HG03520 (cell line): ENCODE measurements around the gene PDE11A.
"Not testable (repeated sequence)": the region's sequence is repeated elsewhere in the genome, so short reads cannot be mapped to it uniquely, and the experiment has no call there.

ENCODE experiments used
- ATAC-seq: cut with Tn5 transposase; IDR thresholded peaks from one replicate; pipeline ENCODE4 v1.9.1; 2021; ENCODE audit warnings: mild to moderate bottlenecking, moderate library complexity; ENCODE audit not compliant: unreplicated experiment

The PDE11A gene

DNA sequence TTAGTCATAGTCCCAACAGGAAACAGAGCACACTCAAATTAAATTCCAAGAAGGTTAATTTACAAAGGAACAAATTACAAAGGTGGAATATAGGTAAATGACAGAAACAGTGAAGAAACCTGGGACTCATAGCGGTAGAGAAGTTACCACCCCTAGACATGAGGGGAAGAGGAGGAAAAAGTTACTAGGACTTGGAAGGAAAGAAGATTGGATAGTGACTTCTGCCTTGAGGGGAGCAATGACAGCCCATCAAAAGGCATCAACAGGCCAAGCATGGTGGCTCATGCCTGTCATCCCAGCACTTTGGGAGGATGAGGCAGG is 2.4 kb upstream of the PDE11A start:
- no peak for ATAC-seq

DNA sequence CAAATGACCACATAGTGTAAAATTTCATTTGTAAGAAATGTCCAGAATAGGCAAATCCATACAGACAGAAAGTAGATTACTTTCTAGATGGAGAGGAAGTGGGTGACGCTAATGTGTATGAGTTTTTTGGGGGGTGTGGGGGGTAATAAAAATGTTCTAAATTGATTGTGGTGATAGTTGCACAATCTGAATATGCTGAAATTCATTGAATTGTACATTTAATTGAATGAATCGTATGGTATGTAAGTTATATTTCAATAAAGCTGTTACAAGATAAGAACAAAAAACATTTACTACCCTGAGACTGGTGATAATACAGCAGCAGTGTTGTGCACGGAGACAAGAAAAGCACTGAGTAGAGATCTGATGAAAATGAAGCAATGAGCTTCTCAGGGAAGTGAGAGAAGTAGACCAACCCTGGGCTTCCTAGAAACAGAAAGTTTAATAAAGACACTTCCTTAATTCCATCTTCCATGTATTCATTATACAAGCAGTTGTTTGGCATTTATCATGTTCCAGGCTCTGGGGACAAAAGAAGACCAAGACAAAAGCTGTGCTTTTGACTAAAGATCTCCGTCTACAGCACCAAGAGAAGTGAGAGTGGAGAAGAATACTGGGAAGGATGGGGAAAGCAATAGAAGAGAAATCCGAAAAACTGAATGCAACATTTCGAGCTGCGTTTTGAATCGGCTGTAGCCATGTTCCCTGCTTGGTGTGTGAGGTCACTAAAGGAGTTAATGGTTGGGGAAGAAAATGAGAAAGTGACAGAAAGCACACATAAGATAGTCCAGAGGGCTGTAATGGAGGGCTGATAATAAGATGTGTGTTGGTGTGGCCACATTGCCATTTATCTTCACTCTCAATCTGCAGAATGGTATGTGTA is 1.8 kb upstream of the PDE11A start:
- no peak for ATAC-seq

DNA sequence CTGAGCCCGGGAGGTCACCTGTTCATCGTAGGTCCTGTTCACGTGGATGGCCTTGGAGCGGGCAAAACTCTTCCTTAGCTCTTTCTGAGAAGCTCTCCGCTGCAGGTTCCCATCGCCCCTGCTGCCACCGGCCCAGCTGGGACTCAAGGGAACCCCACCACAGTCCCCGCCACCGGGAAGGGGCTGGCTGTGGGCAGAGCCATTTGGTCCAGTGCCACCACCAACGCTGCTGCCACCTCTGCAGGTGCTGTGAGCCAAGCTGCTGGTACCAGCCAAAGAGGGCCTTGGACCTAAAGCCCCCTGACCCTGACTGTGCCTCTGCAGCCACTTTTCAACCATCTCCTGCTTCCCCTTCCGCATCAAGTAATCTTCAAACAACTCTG is 586 bp downstream of the PDE11A start:
- no peak for ATAC-seq

DNA sequence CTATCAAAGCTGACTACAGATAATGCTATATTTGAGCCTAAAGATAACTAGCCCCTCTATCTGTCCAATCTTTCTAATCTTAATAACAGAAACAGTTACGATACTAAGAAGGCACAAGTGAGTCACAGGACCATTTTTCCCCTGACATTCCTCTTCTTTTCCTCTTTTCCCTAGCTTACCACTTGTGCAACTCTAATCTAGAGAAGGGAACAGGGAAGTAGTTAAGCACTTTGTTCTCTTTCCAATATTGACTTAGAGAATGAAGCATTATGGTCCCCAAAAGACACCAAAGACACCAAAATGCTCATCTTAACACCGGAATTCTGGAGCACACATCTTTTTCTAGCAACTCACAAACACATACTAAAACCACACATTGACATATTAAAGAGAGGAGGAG is 1.8 kb downstream of the PDE11A start:
- no peak for ATAC-seq

DNA sequence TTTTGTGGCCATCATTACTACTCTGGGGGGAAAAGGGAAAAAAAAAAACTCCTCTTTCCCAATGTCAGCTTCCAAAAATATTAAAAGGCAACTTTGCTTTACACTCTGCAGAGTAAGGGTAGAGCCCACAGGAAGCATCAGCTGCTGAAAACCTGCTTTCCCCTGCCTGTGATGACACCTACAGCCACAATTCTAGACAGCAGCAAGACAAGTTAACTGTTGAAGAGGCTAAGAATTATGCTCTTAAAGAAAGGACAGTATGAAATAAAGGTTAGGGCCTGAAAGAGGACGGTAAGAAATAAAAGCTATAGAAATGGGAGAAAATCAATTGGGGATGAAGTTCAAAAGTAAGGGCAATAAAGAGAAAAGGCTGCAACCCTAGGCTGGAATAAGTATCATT is 3.0 kb downstream of the PDE11A start:
- no peak for ATAC-seq

DNA sequence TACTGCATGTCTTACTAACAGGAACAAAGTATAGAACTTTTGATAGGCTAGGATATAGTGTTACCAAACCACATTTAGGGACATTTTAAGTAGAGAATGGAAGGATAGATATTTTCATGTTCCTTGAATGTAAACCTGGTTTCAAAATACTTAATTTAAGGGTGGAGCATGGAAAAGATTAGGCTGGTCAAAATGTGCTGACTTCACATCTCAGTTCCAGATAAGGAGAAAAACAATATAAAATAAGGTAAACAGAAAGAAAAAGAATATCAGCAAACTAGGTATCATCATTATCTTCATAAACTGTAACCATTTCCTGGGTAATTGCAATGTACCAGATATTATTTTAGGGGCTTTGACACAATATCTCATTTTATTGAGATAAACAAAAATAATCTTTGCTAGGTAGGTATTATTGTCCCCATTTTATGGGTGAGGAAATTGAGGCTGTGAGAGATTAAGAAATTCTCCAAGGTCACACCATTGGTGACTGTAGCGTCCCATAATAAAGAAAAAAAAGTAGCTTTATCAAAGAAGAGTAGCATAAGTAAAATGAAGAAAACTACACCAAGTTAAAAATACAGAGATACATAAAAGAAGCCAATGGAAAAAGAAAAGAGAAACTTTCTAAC is 3.6 kb downstream of the PDE11A start:
- no peak for ATAC-seq

DNA sequence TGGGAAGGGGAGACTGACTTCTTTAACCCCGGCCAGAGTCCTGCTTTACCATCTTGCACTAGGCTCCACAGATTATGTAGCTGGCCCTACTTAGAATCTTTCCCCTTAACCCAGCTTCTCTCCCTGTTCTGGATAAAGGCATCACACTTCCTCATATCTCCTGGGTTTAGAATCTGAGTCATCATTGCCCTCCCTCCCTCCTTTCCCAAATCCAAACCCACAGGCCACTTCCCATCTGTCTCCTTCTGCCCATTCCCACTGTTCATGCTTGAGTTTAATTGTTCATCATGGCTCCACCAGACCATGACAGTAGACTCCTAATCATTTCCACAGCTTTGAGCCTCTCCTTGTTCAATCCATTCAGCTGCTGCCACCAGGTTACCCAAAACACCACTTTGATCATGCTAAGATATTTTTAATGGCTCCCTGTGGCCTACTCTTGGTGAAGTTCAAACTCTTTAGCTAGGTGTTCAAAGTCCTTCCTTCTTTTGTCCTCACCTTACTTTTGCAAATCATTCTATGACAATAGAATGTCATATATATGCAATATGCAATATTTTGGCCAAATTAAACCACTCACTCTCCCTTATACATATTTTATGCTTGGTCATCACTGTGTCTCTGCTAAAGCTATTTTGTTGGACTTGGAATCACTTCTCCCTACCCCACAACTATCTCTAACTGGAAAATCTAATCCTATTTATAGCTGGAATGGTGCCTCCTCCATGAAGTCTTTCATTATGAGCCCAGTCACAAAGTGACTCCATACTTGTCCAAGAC is 5.5 kb downstream of the PDE11A start:
- no peak for ATAC-seq

DNA sequence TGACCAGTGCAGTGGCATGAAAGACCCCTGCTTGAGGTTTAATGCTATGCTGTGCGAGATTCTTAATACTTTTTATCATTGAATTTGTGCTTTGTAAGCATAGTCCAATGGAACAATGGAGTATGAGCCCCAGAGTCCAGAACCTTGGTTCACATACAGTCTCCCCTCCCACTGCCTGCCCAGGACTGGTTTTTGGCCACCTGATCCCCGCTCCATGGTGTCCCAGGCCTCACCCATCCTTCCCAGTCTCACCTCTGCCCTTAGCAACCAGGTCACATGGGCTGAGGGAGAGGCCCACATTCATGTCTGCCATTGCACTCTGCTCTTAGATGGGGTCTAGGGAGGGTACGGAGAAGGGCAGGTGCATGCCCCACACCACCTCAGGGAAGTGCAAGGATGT is 6.3 kb downstream of the PDE11A start:
- ATAC-seq: no peak

DNA sequence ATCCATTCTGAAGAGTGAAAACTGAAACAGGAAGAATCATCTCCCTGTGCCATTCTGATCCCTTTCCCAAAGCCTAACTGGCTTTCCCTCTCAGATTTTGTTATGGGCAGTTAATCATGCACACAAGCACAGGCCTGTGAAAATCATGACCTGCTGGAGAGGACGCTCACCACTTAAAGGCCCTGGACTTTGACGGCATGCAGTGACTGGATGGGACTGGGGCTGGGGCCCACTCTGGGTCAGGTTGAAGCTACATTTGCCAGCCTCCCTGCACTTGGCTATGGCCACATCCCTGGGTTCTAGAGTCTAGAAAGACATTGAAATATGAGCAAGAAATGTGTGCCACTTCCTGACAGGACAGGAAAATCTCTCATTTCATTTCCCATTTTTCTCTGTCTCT is 12.9 kb downstream of the PDE11A start:
- ATAC-seq: no peak

DNA sequence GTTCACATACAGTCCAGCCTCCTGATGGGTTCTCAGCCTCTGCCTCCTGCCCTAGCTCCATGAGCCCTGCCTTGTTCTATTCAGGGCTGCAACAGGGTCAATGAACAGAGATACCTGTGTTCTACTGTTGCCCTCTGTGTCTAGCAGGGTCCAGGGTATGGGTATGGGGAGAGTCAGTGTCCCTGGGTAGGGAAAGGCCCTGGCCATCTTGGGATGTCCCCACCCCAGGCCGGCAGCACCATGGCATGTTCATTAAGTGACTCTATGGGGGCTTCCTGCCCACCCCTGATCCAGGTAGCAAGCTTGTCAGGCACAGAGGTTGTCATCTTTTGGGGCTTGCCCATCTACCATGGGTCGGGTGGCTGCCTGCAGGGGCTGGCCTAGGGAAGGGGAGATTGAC is 13.5 kb downstream of the PDE11A start:
- ATAC-seq: no peak

DNA sequence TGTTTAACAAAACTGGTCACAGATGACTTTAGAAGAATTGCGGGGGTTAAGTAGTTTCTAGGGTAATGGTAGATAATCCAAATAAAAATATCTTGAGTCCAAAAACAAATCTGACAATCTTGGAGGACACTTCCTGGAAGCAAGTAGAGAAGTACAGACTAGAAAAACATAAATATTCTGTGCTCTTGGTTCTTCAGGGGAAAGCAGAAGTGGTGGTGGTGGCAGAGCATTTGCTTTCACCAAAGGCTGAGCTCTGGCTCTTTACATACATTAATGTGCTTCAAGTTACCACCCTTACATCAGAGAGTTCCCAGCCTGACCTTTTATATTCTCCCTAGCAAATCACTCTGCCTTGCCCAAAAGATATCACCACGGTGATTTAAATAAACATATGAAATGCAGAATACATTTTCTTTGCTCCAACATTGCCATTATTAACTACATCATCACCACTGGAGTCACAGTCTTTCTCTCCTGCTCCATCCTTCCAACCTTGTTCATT is 15.3 kb downstream of the PDE11A start:
- no peak for ATAC-seq

DNA sequence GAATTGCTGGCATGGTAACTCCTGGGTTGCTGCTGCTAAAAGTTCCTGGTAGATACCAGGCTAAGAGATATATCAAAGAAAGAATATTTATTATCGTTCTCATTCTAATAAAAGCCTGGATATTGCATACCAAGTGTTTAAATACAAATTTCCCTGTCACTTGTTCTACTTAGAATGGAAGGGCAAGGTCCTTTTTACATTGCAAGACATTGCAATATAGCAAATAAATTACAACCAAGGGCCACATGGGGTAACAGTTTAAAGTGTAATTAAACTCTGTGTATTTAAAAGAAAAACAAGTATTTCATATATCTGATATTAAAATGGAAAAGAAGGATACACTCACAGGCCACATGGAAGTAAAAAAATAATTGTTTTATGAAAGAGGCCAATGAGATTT is 16.2 kb downstream of the PDE11A start:
- ATAC-seq: no peak

DNA sequence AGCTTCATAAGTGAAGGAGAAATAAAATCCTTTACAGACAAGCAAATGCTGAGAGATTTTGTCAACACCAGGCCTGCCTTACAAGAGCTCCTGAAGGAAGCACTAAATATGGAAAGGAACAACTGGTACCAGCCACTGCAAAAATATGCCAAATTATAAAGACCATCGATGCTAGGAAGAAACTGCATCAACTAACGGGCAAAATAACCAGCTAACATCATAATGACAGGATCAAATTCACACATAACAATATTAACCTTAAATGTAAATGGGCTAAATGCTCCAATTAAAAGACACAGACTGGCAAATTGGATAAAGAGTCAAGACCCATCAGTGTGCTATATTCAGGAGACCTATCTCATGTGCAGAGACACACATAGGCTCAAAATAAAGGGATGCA is 21.3 kb downstream of the PDE11A start:
- ATAC-seq: not testable (repeated sequence)

DNA sequence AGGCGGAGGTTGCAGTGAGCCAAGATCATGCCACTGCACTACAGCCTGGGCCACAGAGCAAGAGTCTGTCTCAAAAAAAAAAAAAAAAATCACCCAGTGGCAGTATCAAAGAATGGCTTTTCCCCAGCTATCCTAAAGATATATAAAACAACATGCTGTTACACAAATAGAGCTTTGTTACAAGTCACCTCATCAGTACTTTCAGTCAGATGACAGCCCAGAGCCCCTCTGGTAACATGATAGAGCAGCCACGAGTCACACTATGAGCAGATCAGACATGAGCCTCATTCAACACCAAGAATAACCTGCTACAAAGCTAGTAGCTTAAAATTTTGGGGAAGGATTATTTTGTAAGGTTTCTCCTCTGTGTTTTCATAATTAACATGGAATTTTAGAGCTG is 25.2 kb downstream of the PDE11A start:
- ATAC-seq: no peak

DNA sequence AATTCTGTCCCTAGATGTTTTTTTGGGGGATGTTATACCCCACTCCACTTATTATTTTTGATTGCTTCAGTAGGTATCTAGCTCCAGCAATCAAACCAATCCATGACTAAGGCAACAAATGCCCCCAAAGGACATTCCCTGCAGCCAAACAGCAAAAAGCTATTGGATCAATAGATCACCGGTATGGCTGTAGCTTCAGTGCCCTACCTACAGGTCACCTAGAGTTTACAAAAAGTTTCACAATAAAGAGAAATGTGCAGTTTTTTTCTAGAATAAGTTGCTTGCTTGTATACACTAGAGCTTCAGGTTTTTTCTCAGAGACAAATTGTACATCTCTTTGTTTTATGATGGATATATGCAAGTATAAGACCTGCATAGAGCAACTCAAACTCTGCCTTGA is 27.7 kb downstream of the PDE11A start:
- ATAC-seq: no peak

DNA sequence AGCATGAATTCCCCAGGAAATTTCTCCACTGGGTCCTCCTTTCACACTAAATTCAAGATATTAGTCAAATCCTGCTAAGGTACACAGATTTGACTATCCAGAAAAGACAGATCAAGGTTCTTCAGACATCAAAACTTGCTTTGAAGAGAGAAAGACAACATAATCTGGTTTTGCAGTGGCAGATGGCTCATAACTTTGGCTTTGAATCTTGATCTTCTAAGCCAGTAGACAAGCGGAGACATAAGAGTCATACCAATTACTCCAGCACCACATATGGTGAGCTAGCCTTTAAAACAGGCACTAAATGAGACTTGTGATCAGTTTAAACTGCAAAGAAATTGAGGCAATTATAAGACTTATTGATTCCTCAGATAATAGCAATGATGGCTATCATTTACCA is 29.3 kb downstream of the PDE11A start:
- no peak for ATAC-seq

DNA sequence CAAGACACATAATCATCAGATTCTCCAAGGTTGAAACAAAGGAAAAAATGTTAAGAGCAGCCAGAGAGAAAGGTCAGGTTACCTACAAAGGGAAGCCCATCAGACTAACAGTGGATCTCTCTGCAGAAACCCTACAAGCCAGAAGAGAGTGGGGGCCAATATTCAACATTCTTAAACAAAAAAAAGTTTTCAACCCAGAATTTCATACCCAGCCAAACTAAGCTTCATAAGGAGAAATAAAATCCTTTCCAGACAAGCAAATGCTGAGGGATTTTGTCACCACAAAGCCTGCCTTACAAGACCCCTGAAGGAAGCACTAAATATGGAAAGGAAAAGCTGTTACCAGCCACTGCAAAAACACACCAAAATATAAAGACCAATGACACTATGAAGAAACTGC is 39.0 kb downstream of the PDE11A start:
- not testable (repeated sequence) for ATAC-seq

DNA sequence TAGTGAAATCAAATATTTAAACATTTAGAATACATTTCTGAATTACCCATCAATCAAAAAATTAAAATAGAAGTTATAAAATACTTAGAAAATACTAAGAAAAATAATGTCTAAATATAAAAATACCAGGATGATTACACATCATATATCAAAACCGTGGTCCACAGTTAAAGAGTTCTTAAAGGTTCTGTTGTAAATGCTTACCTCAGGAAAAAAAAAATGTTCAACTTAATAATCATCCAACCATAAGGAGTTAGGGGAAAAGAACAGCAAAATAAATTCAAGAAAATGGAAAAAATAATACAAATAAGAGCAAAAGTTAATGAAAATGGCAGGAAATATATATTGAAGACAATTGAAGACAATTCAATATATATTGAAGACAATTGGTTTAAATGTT is 43.2 kb downstream of the PDE11A start:
- no peak for ATAC-seq

DNA sequence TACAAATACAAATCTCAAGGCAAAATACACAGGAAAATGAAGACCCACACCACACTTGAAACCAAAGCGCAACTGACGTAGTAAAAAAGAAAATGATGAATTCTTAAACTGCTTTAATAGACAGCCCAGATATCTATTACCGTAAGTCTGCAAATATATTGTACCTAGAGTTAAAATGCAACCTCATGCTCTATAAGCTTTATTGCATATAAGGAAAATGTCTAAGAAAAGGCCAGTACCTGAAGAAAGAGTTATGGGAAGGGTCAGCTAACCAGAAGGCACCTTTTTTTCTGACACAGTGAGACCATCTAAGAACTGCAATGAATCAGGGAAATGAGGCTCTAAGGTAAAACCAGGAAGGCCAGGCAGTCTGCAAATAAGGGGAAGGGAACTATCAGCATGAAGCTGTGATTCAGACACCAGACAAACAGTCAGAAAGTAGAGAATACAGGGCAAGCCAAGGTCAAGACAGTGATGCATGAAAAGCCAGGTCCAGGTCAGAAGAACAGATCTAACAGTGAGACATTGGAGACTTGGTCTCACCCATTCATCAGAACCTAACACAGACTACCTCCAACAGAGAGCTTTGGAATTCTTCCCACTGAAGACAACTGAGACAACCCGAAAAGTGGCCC is 46.9 kb downstream of the PDE11A start:
- ATAC-seq: no peak

DNA sequence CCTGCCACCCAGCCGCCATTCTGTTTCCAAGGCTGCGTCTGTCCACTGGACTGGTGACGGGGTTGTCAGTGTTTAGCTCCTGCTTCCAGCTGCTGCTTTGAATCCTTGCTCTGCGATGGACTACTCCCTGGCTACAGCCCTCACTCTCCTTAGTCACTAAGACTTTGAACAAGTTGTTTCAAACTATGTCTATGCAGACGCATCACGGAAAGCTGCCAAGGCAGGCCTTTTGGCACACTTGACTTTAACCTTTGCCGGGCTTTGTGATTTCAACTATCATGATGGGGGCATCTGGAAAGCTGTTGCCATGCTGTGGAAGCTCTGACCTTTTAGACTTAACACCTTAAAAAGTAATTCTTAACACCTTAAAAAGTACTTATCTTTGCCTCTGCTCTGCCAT is 54.4 kb downstream of the PDE11A start:
- no peak for ATAC-seq

DNA sequence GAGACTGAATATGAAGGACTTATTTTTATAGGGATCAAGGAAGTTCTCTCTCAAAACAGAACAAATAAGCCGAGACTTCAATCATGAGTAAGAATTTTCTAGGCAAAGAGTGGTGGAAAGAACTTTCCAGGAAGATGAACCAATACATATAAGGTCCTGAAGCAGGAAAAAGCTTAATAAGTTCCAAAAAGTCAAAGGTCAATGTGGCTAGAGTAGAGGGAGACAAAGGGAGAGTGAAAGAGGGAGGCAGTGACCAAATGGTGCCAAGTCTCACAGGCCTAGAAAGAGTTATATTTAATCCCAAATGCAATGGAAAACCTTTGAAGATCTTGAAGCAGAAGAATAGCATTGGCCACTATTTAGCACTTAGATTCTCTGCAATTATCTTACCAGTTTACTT is 56.0 kb downstream of the PDE11A start:
- ATAC-seq: no peak
